GM12878 (cell line): ENCODE results near the gene TKT. TPM values are rescaled to one million over a fixed set of nuclear protein-coding genes. Genes with fewer than 3 reads are reported as not detected.

ENCODE experiments used
- ATAC-seq: fragments of 200-7000 bp; cut with Tn5 transposase; 3 replicates; pipeline ENCODE4 v1.9.1; 2020; ENCODE audit warnings: mild to moderate bottlenecking, moderate library complexity
- BruUV-seq: library from RNA; stranded (reverse); fragments of 400-500 nt; replicated peaks from 2 replicates; lab custom pipeline; 2021; lab: Mats Ljungman, UMichigan
- CTCF ChIA-PET: fragments of 300-600 bp; sonication (Branson Sonifier 250); formaldehyde crosslinking; extraction: SDS; loops from one replicate; lab custom pipeline; 2021; ENCODE audit warnings: inconsistent platforms; lab: Yijun Ruan, JAX
- POLR2A ChIA-PET: fragments of 350-600 bp; formaldehyde crosslinking; extraction: SDS; loops from one replicate; lab custom pipeline; 2021; ENCODE audit warnings: inconsistent platforms; lab: Charles Lee
- RAD21 ChIA-PET: fragments of 300-600 bp; sonication (Branson Sonifier 250); formaldehyde crosslinking; loops from one replicate; lab custom pipeline; 2023; ENCODE audit warnings: antibody characterized with exemption; ENCODE audit not compliant: unreplicated experiment; lab: Charles Lee
- SMC1A ChIA-PET: fragments of 300-600 bp; sonication (Branson Sonifier 250); formaldehyde crosslinking; loops from one replicate; lab custom pipeline; 2023; ENCODE audit not compliant: unreplicated experiment, uncharacterized antibody; lab: Charles Lee
- DNase-seq: peaks from one replicate; pipeline ENCODE4 v3.0.0-alpha.2; 2011; ENCODE audit warnings: low read depth, low spot score
- FAIRE-seq: peaks from 3 replicates; lab custom pipeline; 2011; peaks lifted over from hg19 to GRCh38; lab: Jason Lieb, UNC
- H2AFZ ChIP-seq: 2 replicates; pipeline ENCODE4 v1.6.0; 2011; ENCODE audit warnings: low read depth, low read length, control low read depth; ENCODE audit not compliant: control insufficient read depth
- H3K27ac ChIP-seq: 2 replicates; pipeline ENCODE4 v1.5.1; 2011; ENCODE audit warnings: control low read depth; ENCODE audit not compliant: control insufficient read depth, insufficient read depth
- H3K27me3 ChIP-seq, 2 experiments: replicated peaks in 1 of 2; 2 replicates each; pipeline versions ENCODE4 v1.6.0 to v1.6.1; 2011; ENCODE audit warnings: low read length in 1 of 2; ENCODE audit not compliant: control insufficient read depth in 2 of 2, insufficient read depth in 2 of 2
- H3K36me3 ChIP-seq, 2 experiments: 2 replicates each; pipeline ENCODE4 v1.5.1; 2011; ENCODE audit warnings: low read length in 1 of 2; ENCODE audit not compliant: control insufficient read depth in 2 of 2, insufficient read depth in 2 of 2
- H3K4me1 ChIP-seq: 2 replicates; pipeline ENCODE4 v1.6.1; 2011; ENCODE audit warnings: mild to moderate bottlenecking, low read length, moderate library complexity, mixed read lengths; ENCODE audit not compliant: control insufficient read depth, insufficient read depth
- H3K4me2 ChIP-seq: 2 replicates; pipeline ENCODE4 v1.6.0; 2011; ENCODE audit warnings: control low read depth; ENCODE audit not compliant: control insufficient read depth, insufficient read depth
- H3K4me3 ChIP-seq: fragments of 200-600 bp; sonication (generic); 2 replicates; pipeline ENCODE4 v1.5.1; 2016
- H3K79me2 ChIP-seq: 2 replicates; pipeline ENCODE4 v1.6.0; 2011; ENCODE audit warnings: low read length; ENCODE audit not compliant: control insufficient read depth, insufficient read depth
- H3K9ac ChIP-seq: 2 replicates; pipeline ENCODE4 v1.8.0; 2011; ENCODE audit warnings: low read length, control low read depth, mixed read lengths; ENCODE audit not compliant: control insufficient read depth, insufficient read depth
- H3K9me3 ChIP-seq: replicated peaks from 3 replicates; pipeline ENCODE4 v1.5.1; 2011; ENCODE audit warnings: mild to moderate bottlenecking, low read length; ENCODE audit not compliant: control insufficient read depth, insufficient read depth
- H4K20me1 ChIP-seq: 2 replicates; pipeline ENCODE4 v1.6.0; 2011; ENCODE audit not compliant: control insufficient read depth, insufficient read depth
- E2F4 ChIP-seq: IDR thresholded peaks from 2 replicates; pipeline ENCODE4 v1.6.1; 2012; ENCODE audit warnings: low read depth, low read length, improper control_type of control experiment
- ELK1 ChIP-seq: IDR thresholded peaks from 2 replicates; pipeline ENCODE4 v1.6.1; 2012; ENCODE audit warnings: low read depth, low read length, improper control_type of control experiment
- SIX5 ChIP-seq: IDR thresholded peaks from 2 replicates; pipeline ENCODE4 v1.6.1; 2011; ENCODE audit warnings: mild to moderate bottlenecking, low read depth, low read length, moderate library complexity; ENCODE audit not compliant: severe bottlenecking
- SREBF2 ChIP-seq: IDR thresholded peaks from 2 replicates; pipeline ENCODE4 v1.6.1; 2012; ENCODE audit warnings: mild to moderate bottlenecking, low read length
- WGBS: methylation state at CpG from one replicate; pipeline ENCODE4 v1.1.6; 2016; ENCODE audit warnings: low lambda C conversion rate; ENCODE audit not compliant: insufficient replicate concordance, insufficient coverage; ENCODE audit errors: missing lambda C conversion rate; 5-methylcytosine and 5-hydroxymethylcytosine counted together
- in situ Hi-C: fragments of 300-500 bp; cut with MboI; formaldehyde crosslinking; loops from 9 replicates; pipeline ENCODE4 v1.14.3; 2018; ENCODE audit warnings: mixed read lengths
- intact Hi-C: fragments of 100-400 bp; cut with micrococcal nuclease; formaldehyde crosslinking; loops from one replicate; pipeline ENCODE4 v1.14.2; 2022; ENCODE audit not compliant: unreplicated experiment
- polyA plus RNA-seq, 11 experiments: library from polyadenylated mRNA; depleted of rRNA in 4 of 11; unstranded in 6 of 11; stranded (reverse) in 5 of 11; fragments of >200 nt; fragmentation: Nextera tagmentation in 4 of 11; fragmentation: Illumina TruSeq in 1 of 11; extraction: Ambion mirVana in 4 of 11; extraction: Trizol in 1 of 11; gene quantifications; 1 replicate in 1 of 11; 2 replicates in 10 of 11; pipeline versions ENCODE4 v1.2.1 to v1.2.3, GENCODE V29; 2011 to 2016; ENCODE audit warnings: inconsistent platforms in 2 of 11, missing spikeins in 2 of 11, low read depth in 1 of 11
- total RNA-seq, 4 experiments: library from RNA; depleted of rRNA in 3 of 4; stranded (reverse); fragments of >200 nt in 3 of 4; fragmentation: Illumina TruSeq in 1 of 4; extraction: Trizol in 1 of 4; gene quantifications; 2 replicates each; pipeline versions ENCODE4 v1.2.1 to v1.2.3, GENCODE V29; 2013 to 2021

Gene TKT
- total and polyA plus RNA-seq, 10 of the 15 experiments (the other 5 are each of a cell fraction or from before 2014, with no cell fraction given), result 56.4 to 385 (median 143) TPM

DNA sequence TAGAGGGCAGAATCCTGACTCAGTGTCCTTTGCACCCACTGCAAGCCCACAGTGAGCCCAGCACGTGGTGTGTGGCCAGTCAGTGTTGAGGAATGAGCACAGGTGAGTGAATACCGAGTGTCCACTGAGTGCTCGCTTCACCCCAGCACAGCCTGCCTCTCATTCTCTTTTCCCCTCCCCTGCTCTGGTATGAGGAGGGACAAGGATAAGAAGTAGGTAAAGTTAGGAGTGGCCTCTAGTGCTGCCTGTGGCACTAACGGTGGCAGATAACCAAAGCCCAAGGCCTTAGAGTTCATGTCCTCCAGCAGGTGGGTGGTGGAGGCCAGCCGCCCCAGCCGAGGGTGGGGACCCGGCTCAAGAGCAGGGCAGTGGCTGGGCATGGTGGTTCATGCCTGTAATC, 56.8 kb downstream of the TKT start:
- POLR2A ChIA-PET, result interaction anchor here (0.9 kb wide), 1 partner anchor 68 kb away, joined by 3 read pairs; no protein-coding TSS in a partner anchor
- WGBS, result 100% methylated on average over 7 of the region's 7 CpGs
- peaks cover 4 to 5% of the 10 kb centered on the region in 2 experiments; a peak in 1 of 4 replicates for H3K36me3 ChIP-seq
- H3K27ac ChIP-seq, result no peak overlapping the region
- in situ Hi-C loops (loop anchor here (5.0 kb wide), 1 partner anchor 67 kb away; the partner anchor contains the start of gene RFT1), intact Hi-C loops (no loop called here)
- H3K4me3 ChIP-seq, result peak overlapping the region; percentile 25
- CTCF ChIA-PET, result interaction anchor here (0.6 to 11.3 kb wide), 9 partner anchors 22 to 513 kb away, joined by 3 to 476 read pairs (median 4); partner anchors contain the start of gene RFT1
- H3K79me2 ChIP-seq, result peaks cover 8% of the 10 kb centered on the region
- SMC1A ChIA-PET, result interaction anchor here (0.6 to 8.2 kb wide), 7 partner anchors 15 to 176 kb away, joined by 3 to 227 read pairs (median 4); partner anchors contain the start of gene RFT1
- ATAC-seq, result no peak
- H2AFZ ChIP-seq, result no peak overlapping the region
- H3K4me1 ChIP-seq, result peaks cover 16% of the 10 kb centered on the region
- H3K9ac ChIP-seq, result no peak overlapping the region
- no peak for DNase-seq
- TF ChIP-seq SIX5 (no peak), ELK1 (no peak), SREBF2 (no peak), E2F4 (no peak)
- H3K27me3 ChIP-seq, result no peaks in the 10 kb centered on the region
- H3K9me3 ChIP-seq, result no peaks in the 10 kb centered on the region
- no peaks in the 10 kb centered on the region for H4K20me1 ChIP-seq
- RAD21 ChIA-PET, result interaction anchor here (1.2 to 5.2 kb wide), 4 partner anchors 30 to 85 kb away, joined by 4 to 151 read pairs (median 49); no protein-coding TSS in a partner anchor
- BruUV-seq, result no TSS peak
- H3K4me2 ChIP-seq, result peak overlapping the region; percentile 56
- FAIRE-seq, result no peak
